OCI-LY7 (cell line): ENCODE results near the gene PCDHA2.

Experiments
- CTCF ChIP-seq: fragments of 200-600 bp; sonication (generic); conservative IDR thresholded peaks from 2 replicates; pipeline ENCODE4 v1.5.1; 2014; ENCODE audit warnings: mild to moderate bottlenecking, antibody characterized with exemption, low read length, moderate library complexity, mixed read lengths
- EZH2phosphoT487 ChIP-seq: fragments of 200-600 bp; sonication (generic); IDR thresholded peaks from 2 replicates; pipeline ENCODE4 v1.6.1; 2018; ENCODE audit warnings: low read depth, borderline replicate concordance, mild to moderate bottlenecking, mixed run types, antibody characterized with exemption, low read length, moderate library complexity, mixed read lengths

- peak; percentile 67 for TF ChIP-seq CTCF
- no peak for TF ChIP-seq EZH2phosphoT487
Observed at GRCh38 chr5:140806834-140807775, 12.5 kb downstream of the PCDHA2 start, which contains the start of gene PCDHA4.
